GM23338 (cell line): Measurements from ENCODE around the gene SLAIN1. TPM values are rescaled to one million over a fixed set of nuclear protein-coding genes. Genes with fewer than 3 reads are reported as not detected.

Source experiments
- ATAC-seq: fragments of 200-7000 bp; cut with Tn5 transposase; 3 replicates; pipeline ENCODE4 v1.9.1; 2020
- DNase-seq: peaks from one replicate; pipeline ENCODE4 v3.0.0-alpha.2; 2015; ENCODE audit warnings: low spot score
- H2AFZ ChIP-seq: fragments of 200-600 bp; sonication (generic); 2 replicates; pipeline ENCODE4 v1.8.0; 2016; ENCODE audit warnings: antibody characterized with exemption, mild to moderate bottlenecking, moderate library complexity
- H3F3A ChIP-seq: fragments of 200-600 bp; sonication (generic); replicated peaks from 2 replicates; pipeline ENCODE4 v1.8.0; 2017; ENCODE audit warnings: antibody characterized with exemption, mixed run types, low read depth
- H3K27ac ChIP-seq: fragments of 200-600 bp; sonication (generic); 2 replicates; pipeline ENCODE4 v1.6.1; 2016; ENCODE audit warnings: low read depth
- H3K27me3 ChIP-seq: fragments of 200-600 bp; sonication (generic); 2 replicates; pipeline ENCODE4 v1.8.0; 2016; ENCODE audit warnings: mild to moderate bottlenecking, mixed run types, moderate library complexity; ENCODE audit not compliant: insufficient read depth
- H3K36me3 ChIP-seq: fragments of 200-600 bp; sonication (generic); 2 replicates; pipeline ENCODE4 v1.8.0; 2016; ENCODE audit warnings: mild to moderate bottlenecking; ENCODE audit not compliant: insufficient read depth
- H3K4me1 ChIP-seq: fragments of 200-600 bp; sonication (generic); 2 replicates; pipeline ENCODE4 v1.8.0; 2016; ENCODE audit warnings: mild to moderate bottlenecking, moderate library complexity; ENCODE audit not compliant: insufficient read depth
- H3K4me2 ChIP-seq: fragments of 200-600 bp; sonication (generic); 2 replicates; pipeline ENCODE4 v1.7.1; 2017; ENCODE audit warnings: mixed run types
- H3K4me3 ChIP-seq: fragments of 200-600 bp; sonication (generic); 2 replicates; pipeline ENCODE4 v1.6.1; 2016; ENCODE audit warnings: mixed run types
- H3K79me2 ChIP-seq: fragments of 200-600 bp; sonication (generic); replicated peaks from 2 replicates; pipeline ENCODE4 v1.8.0; 2017; ENCODE audit warnings: mild to moderate bottlenecking; ENCODE audit not compliant: insufficient read depth
- H3K9me2 ChIP-seq: fragments of 200-600 bp; sonication (generic); 2 replicates; pipeline ENCODE4 v1.8.0; 2017; ENCODE audit not compliant: insufficient read depth
- H4K20me1 ChIP-seq: fragments of 200-600 bp; sonication (generic); replicated peaks from 2 replicates; pipeline ENCODE4 v1.8.0; 2017; ENCODE audit warnings: mild to moderate bottlenecking; ENCODE audit not compliant: insufficient read depth
- H3K27ac Mint-ChIP-seq: 2 replicates; pipeline ENCODE4 v1.8.0; 2020; ENCODE audit warnings: inconsistent platforms, mild to moderate bottlenecking, moderate library complexity, mixed read lengths
- H3K27me3 Mint-ChIP-seq: 3 replicates; pipeline ENCODE4 v1.8.0; 2022; ENCODE audit warnings: low read depth, mild to moderate bottlenecking, moderate library complexity, mixed read lengths, inconsistent platforms; ENCODE audit not compliant: insufficient read depth, poor library complexity
- H3K36me3 Mint-ChIP-seq: 3 replicates; pipeline ENCODE4 v1.8.0; 2021; ENCODE audit warnings: low read depth, mild to moderate bottlenecking, inconsistent platforms, moderate library complexity, mixed read lengths
- H3K4me1 Mint-ChIP-seq: 3 replicates; pipeline ENCODE4 v1.8.0; 2020; ENCODE audit warnings: mild to moderate bottlenecking, inconsistent platforms, mixed read lengths
- H3K4me3 Mint-ChIP-seq: 3 replicates; pipeline ENCODE4 v1.8.0; 2021; ENCODE audit warnings: moderate library complexity, mild to moderate bottlenecking, inconsistent platforms, mixed read lengths
- H3K9me3 Mint-ChIP-seq: 3 replicates; pipeline ENCODE4 v1.8.0; 2020; ENCODE audit warnings: moderate library complexity, mild to moderate bottlenecking, inconsistent platforms, mixed read lengths
- CREB1 ChIP-seq: fragments of 250-450 bp; sonication (Bioruptor Pico); IDR thresholded peaks from 2 replicates; pipeline ENCODE4 v1.5.0; 2020; ENCODE audit warnings: low read depth, mild to moderate bottlenecking, moderate library complexity
- ETS1 ChIP-seq: IDR thresholded peaks from 2 replicates; pipeline ENCODE4 v1.6.1; 2016; ENCODE audit warnings: antibody characterized with exemption
- EZH2 ChIP-seq: fragments of 200-600 bp; sonication (generic); IDR thresholded peaks from one replicate; pipeline ENCODE4 v1.8.0; 2017; ENCODE audit warnings: antibody characterized with exemption, mild to moderate bottlenecking, low read depth; ENCODE audit not compliant: unreplicated experiment
- EZH2phosphoT487 ChIP-seq: fragments of 200-600 bp; sonication (generic); IDR thresholded peaks from one replicate; pipeline ENCODE4 v1.8.1; 2018; ENCODE audit warnings: antibody characterized with exemption; ENCODE audit not compliant: unreplicated experiment
- JUNB ChIP-seq: IDR thresholded peaks from one replicate; pipeline ENCODE4 v1.6.1; 2016; ENCODE audit warnings: antibody characterized with exemption; ENCODE audit not compliant: unreplicated experiment
- NANOG ChIP-seq: IDR thresholded peaks from 2 replicates; pipeline ENCODE4 v1.6.1; 2016; ENCODE audit warnings: antibody characterized with exemption, borderline replicate concordance
- REST ChIP-seq: IDR thresholded peaks from one replicate; pipeline ENCODE4 v1.6.1; 2018; ENCODE audit warnings: antibody characterized with exemption; ENCODE audit not compliant: unreplicated experiment
- STAT1 ChIP-seq: IDR thresholded peaks from one replicate; pipeline ENCODE4 v1.6.1; 2016; ENCODE audit warnings: antibody characterized with exemption; ENCODE audit not compliant: unreplicated experiment
- ZNF114 ChIP-seq: fragments of 250-450 bp; sonication (Bioruptor Pico); IDR thresholded peaks from 2 replicates; pipeline ENCODE4 v1.5.0; 2020; ENCODE audit warnings: mild to moderate bottlenecking, moderate library complexity
- ZNF331 ChIP-seq: fragments of 250-450 bp; sonication (Bioruptor Pico); IDR thresholded peaks from 2 replicates; pipeline ENCODE4 v1.5.0; 2020; ENCODE audit warnings: low read depth, mild to moderate bottlenecking, moderate library complexity
- polyA plus RNA-seq: library from polyadenylated mRNA; unstranded; fragments of >200 nt; fragmentation: Nextera tagmentation; extraction: Ambion mirVana; gene quantifications from 2 replicates; pipeline ENCODE4 v1.2.1, GENCODE V29; 2016
- total RNA-seq: library from RNA; depleted of rRNA; stranded (reverse); fragments of >200 nt; shearing (Covaris generic); gene quantifications from 2 replicates; pipeline ENCODE4 v1.2.3, GENCODE V29; 2014

SLAIN1 gene
- total and polyA plus RNA-seq, 2 experiments from 2014 or later: 16.3 to 44.2 TPM

GRCh38 chr13:77745784-77746183 lies 48.3 kb downstream of the SLAIN1 start (continued):
- TF ChIP-seq EZH2phosphoT487 (no peak), REST (no peak), CREB1 (CRISPR knock-in tag) (no peak), NANOG (no peak), STAT1 (no peak), JUNB (no peak)

DNA sequence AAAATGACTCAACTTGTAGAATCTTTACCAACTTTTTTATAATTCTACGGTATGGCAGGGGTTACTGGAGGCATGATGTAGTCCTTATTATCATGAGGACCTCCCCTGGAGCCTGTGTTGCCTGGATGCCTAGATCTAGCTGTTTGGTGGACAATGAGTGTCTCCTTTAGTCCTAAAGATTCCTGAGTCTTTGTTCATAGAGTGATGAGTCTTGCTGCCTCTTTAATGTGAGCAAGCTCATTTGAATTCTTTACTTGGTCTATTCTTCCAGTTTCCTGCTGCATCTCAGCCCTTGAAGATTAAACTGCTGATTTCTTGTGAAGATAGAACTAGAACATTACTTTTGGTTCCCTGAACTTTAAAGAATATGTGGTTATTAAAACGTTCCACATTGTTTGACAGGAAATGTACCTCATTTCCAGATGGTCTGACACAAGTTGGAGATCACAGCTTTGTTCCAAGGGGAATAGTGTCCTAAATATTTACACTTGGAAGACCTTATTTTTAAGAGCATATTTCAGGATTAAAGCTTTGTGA lies 51.9 kb downstream of the SLAIN1 start:
- H3K4me1 ChIP-seq: no peaks in the 10 kb centered on the region
- peaks cover 9% of the 10 kb centered on the region for H3K36me3 ChIP-seq
- no peak overlapping the region for H3K4me3 Mint-ChIP-seq
- H3K4me2 ChIP-seq: no peak overlapping the region
- no peak overlapping the region for H3K27ac Mint-ChIP-seq
- H3K36me3 Mint-ChIP-seq: peaks cover 39% of the 10 kb centered on the region
- no peak overlapping the region for H3K4me3 ChIP-seq
- H2AFZ ChIP-seq: no peak overlapping the region
- H3K79me2 ChIP-seq: peaks cover 22% of the 10 kb centered on the region
- peaks cover 2% of the 10 kb centered on the region for H3K27me3 Mint-ChIP-seq
- H3F3A ChIP-seq: no peaks in the 10 kb centered on the region
- H4K20me1 ChIP-seq: peaks cover 4% of the 10 kb centered on the region
- H3K27me3 ChIP-seq: no peaks in the 10 kb centered on the region
- H3K4me1 Mint-ChIP-seq: peaks cover 7% of the 10 kb centered on the region; the same call in 2 of the 3 replicates
- no peaks in the 10 kb centered on the region for H3K9me2 ChIP-seq
- no peak overlapping the region for H3K27ac ChIP-seq
- no peak for ATAC-seq
- no peaks in the 10 kb centered on the region for H3K9me3 Mint-ChIP-seq
- TF ChIP-seq ZNF331 (no peak), EZH2 (no peak), ETS1 (no peak), CREB1 (CRISPR knock-in tag) (no peak), NANOG (no peak), EZH2phosphoT487 (no peak), JUNB (no peak), ZNF114 (CRISPR knock-in tag) (no peak), STAT1 (no peak), REST (no peak)
- DNase-seq: no peak
